OCI-LY3 (cell line): ENCODE measurements around the gene LCK.

ENCODE experiments used
- H2AFZ ChIP-seq: fragments of 200-600, 300-600 bp; shearing (Covaris generic); 2 replicates; pipeline ENCODE4 v1.6.0; 2014; ENCODE audit warnings: antibody characterized with exemption, low read depth, low read length
- H3K27ac ChIP-seq: fragments of 200-600, 300-600 bp; sonication (generic); 2 replicates; pipeline ENCODE4 v1.5.1; 2014; ENCODE audit warnings: mild to moderate bottlenecking, low read length, moderate library complexity, mixed read lengths
- H3K27me3 ChIP-seq: fragments of 200-600, 300-600 bp; sonication (generic); 2 replicates; pipeline ENCODE4 v1.6.1; 2014; ENCODE audit warnings: low read depth, low read length, mixed read lengths
- H3K36me3 ChIP-seq: fragments of 200-600, 300-600 bp; sonication (generic); replicated peaks from 2 replicates; pipeline ENCODE3; 2014; ENCODE audit warnings: low read depth, low read length, mixed read lengths
- H3K4me1 ChIP-seq: fragments of 300-600, 200-600 bp; sonication (generic); 2 replicates; pipeline ENCODE4 v1.6.1; 2014; ENCODE audit warnings: low read length, mixed read lengths
- H3K4me2 ChIP-seq: fragments of 200-600, 300-600 bp; sonication (generic); 2 replicates; pipeline ENCODE4 v1.6.1; 2014; ENCODE audit warnings: low read length, mixed read lengths
- H3K4me3 ChIP-seq: fragments of 300-600, 200-600 bp; sonication (generic); 2 replicates; pipeline ENCODE4 v1.5.1; 2014; ENCODE audit warnings: antibody characterized with exemption, mild to moderate bottlenecking, low read length, moderate library complexity
- H3K79me2 ChIP-seq: fragments of 300-600, 200-600 bp; shearing (Covaris generic); 2 replicates; pipeline ENCODE4 v1.6.1; 2014; ENCODE audit warnings: mild to moderate bottlenecking, low read length, mixed read lengths
- H3K9ac ChIP-seq: fragments of 300-600, 200-600 bp; shearing (Covaris generic); 2 replicates; pipeline ENCODE4 v1.6.0; 2014; ENCODE audit warnings: mild to moderate bottlenecking, low read length, moderate library complexity
- H3K9me3 ChIP-seq: fragments of 200-600, 300-600 bp; shearing (Covaris generic); 2 replicates; pipeline ENCODE4 v1.6.1; 2014; ENCODE audit warnings: low read length, mixed read lengths; ENCODE audit not compliant: insufficient read depth
- H4K20me1 ChIP-seq: fragments of 200-600, 300-600 bp; sonication (generic); 2 replicates; pipeline ENCODE4 v1.6.1; 2016; ENCODE audit warnings: low read length, mixed read lengths; ENCODE audit not compliant: insufficient read depth
- EZH2phosphoT487 ChIP-seq: fragments of 200-600 bp; shearing (Covaris generic); IDR thresholded peaks from 2 replicates; pipeline ENCODE4 v1.6.1; 2018; ENCODE audit warnings: antibody characterized with exemption, mixed run types, low read depth
- TF ChIP-seq, protein P1 (sequence below): fragments of 200-600, 300-600 bp; sonication (generic); IDR thresholded peaks from 2 replicates; pipeline ENCODE4 v1.5.1; 2014; ENCODE audit warnings: antibody characterized with exemption, low read length, low read depth

Gene LCK

DNA sequence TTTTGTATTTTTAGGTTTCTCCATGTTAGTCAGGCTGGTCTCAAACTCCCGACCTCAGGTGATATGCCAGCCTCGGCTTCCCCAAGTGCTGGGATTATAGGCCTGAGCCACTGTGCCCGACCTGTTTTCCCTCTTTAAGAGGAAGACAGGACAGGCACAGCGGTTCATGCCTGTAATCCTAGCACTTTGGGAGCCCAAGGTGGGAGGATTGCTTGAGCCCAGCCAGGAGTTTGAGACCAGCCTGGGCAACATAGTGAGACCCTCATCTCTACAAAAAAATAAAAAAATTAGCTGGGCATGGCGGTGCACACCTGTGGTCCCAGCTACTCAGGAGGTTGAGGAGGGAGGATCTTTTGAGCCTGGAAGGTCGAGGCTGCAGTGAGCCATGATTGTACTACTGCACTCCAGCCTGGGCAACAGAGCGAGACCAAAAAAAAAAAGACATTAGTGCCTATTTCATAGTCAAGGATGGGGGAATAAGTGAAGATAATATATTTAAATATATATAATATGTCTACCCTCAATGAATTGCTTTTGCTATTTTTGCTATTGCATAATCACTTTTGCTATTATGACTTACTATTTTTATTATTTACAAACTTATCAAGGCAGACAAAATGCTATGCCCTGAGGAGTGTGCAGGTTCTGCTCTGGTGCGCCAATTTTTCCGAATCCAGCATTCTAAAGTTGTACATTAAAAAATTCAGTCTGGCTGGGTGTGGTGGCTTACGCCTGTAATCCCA, 67.2 kb downstream of the LCK start:
- peaks cover 14% of the 10 kb centered on the region for H3K79me2 ChIP-seq

DNA sequence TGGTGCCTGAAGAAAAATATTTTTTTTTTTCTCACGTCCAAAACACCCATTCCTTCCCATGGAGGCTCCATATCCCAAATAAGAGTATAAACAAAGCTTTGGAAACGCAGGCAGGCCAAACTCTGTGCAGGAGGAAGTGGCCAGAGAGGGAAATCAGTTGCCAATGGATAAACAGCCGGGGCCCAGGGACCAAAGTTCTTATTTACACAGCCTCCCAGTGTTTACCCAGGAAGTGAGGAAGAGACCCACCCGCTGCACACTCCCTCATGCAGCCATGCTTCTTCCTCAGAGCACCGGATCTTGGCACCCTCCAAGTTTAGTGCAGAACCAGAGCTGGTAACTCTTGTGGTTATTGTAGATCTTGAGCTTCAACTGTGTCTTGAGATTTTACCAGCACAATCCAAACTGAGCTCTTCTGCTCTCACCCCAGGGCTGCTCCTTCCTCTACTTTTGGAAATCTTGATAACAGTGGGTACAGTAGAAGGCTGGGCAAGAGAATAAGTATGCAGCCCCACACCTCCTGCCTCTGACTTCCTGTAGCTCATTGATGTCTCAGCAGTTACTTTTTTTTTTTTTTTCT, 70.7 kb downstream of the LCK start:
- no peak overlapping the region for H3K27ac ChIP-seq
- no peaks in the 10 kb centered on the region for H4K20me1 ChIP-seq
- H3K4me1 ChIP-seq: peaks cover 2% of the 10 kb centered on the region
- TF ChIP-seq, protein P1, sequence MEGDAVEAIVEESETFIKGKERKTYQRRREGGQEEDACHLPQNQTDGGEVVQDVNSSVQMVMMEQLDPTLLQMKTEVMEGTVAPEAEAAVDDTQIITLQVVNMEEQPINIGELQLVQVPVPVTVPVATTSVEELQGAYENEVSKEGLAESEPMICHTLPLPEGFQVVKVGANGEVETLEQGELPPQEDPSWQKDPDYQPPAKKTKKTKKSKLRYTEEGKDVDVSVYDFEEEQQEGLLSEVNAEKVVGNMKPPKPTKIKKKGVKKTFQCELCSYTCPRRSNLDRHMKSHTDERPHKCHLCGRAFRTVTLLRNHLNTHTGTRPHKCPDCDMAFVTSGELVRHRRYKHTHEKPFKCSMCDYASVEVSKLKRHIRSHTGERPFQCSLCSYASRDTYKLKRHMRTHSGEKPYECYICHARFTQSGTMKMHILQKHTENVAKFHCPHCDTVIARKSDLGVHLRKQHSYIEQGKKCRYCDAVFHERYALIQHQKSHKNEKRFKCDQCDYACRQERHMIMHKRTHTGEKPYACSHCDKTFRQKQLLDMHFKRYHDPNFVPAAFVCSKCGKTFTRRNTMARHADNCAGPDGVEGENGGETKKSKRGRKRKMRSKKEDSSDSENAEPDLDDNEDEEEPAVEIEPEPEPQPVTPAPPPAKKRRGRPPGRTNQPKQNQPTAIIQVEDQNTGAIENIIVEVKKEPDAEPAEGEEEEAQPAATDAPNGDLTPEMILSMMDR: no peak
- TF ChIP-seq EZH2phosphoT487: no peak
- peaks cover 13% of the 10 kb centered on the region for H3K36me3 ChIP-seq
- H3K79me2 ChIP-seq: peaks cover 2% of the 10 kb centered on the region; the same call in 1 of the 2 replicates
- H3K9me3 ChIP-seq: no peaks in the 10 kb centered on the region
- H3K27me3 ChIP-seq: no peaks in the 10 kb centered on the region
- no peak overlapping the region for H3K9ac ChIP-seq
- no peak overlapping the region for H3K4me3 ChIP-seq
- H3K4me2 ChIP-seq: no peak overlapping the region
- H2AFZ ChIP-seq: no peak overlapping the region

More for the DNA sequence above, 67.2 kb downstream of the LCK start:
- no peaks in the 10 kb centered on the region for H3K27me3 ChIP-seq
- H3K9ac ChIP-seq: no peak overlapping the region
- no peak overlapping the region for H2AFZ ChIP-seq
- H4K20me1 ChIP-seq: peaks cover 3% of the 10 kb centered on the region; the same call in 1 of the 2 replicates
- peaks cover 9% of the 10 kb centered on the region for H3K4me1 ChIP-seq
- H3K36me3 ChIP-seq: peaks cover 20% of the 10 kb centered on the region
- H3K27ac ChIP-seq: no peak overlapping the region
- no peaks in the 10 kb centered on the region for H3K9me3 ChIP-seq
- H3K4me3 ChIP-seq: no peak overlapping the region
- no peak for TF ChIP-seq EZH2phosphoT487
- TF ChIP-seq, protein P1: no peak
- H3K4me2 ChIP-seq: no peak overlapping the region

DNA sequence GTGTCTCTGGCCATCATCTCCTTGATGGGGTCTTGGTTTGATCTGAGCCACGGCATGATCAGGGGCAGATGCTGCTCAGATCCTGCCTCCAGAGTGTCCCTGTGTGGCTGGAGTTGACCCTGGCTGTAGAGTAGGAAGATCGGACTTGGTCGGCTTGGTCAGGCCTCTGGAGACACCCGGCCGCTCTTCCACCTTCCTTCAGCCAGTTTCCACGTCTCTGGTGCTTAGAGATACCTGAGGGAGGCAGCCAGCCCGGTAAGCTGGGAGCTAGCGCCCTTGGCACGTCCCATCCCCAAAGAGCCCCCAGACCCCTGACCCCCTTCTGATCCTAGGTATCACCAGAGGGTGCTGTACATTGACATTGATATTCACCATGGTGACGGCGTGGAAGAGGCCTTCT, 76.1 kb downstream of the LCK start:
- Histone ChIP-seq H3K4me1 (no peaks in the 10 kb centered on the region), H3K27ac (no peak overlapping the region), H3K4me3 (no peak overlapping the region), H3K36me3 (peaks cover 13% of the 10 kb centered on the region), H3K27me3 (no peaks in the 10 kb centered on the region), H3K9me3 (no peaks in the 10 kb centered on the region), H4K20me1 (no peaks in the 10 kb centered on the region), H3K4me2 (no peak overlapping the region), H2AFZ (no peak overlapping the region), H3K79me2 (peaks cover 2% of the 10 kb centered on the region; the same call in 1 of the 2 replicates), H3K9ac (no peak overlapping the region)
- no peak for TF ChIP-seq EZH2phosphoT487
- TF ChIP-seq, protein P1: no peak

DNA sequence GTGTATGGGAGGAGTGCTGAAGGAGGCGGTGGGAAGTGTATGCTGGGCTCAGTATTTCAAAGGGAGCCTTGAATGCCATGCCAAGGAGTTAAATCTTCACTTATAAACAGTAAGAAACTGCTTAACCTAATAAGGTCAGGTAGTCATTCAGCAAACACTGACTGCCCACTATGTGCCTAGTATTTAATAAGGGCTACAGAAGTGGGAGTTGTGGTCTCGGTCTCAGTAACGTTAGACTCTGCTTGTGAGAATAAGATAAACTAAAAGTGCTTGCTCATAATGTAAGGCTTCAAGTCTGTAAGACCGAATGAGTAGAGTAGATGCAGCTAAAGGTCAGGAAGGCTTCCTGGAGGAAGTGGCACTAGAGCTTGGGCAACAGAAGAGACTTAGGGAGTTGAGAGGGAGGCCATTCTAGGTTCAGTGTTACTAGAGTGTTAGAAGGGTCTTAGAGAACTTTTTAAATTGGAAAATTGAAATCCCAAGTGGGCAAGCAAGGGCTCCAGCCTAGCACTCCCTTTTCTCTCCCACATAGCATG, 78.9 kb downstream of the LCK start:
- Histone ChIP-seq H4K20me1 (peaks cover 9% of the 10 kb centered on the region), H2AFZ (no peak overlapping the region), H3K4me2 (no peak overlapping the region), H3K79me2 (peaks cover 15% of the 10 kb centered on the region), H3K4me3 (no peak overlapping the region), H3K27ac (no peak overlapping the region), H3K9ac (no peak overlapping the region), H3K27me3 (no peaks in the 10 kb centered on the region), H3K36me3 (peaks cover 13% of the 10 kb centered on the region), H3K4me1 (peaks cover 18% of the 10 kb centered on the region), H3K9me3 (no peaks in the 10 kb centered on the region)
- TF ChIP-seq, protein P1: no peak
- TF ChIP-seq EZH2phosphoT487: no peak
